GM23248 (cell line): ENCODE results near the gene PTRH2.

Source experiments
- EZH2 ChIP-seq: fragments of 200-600 bp; sonication (generic); IDR thresholded peaks from 2 replicates; pipeline ENCODE4 v1.6.1; 2018; ENCODE audit warnings: antibody characterized with exemption, mild to moderate bottlenecking; ENCODE audit not compliant: insufficient read depth, poor library complexity, severe bottlenecking
- EZH2phosphoT487 ChIP-seq: fragments of 200-600 bp; sonication (generic); IDR thresholded peaks from 2 replicates; pipeline ENCODE4 v1.6.1; 2018; ENCODE audit warnings: antibody characterized with exemption, moderate library complexity, mild to moderate bottlenecking, low read depth; ENCODE audit not compliant: insufficient read depth

- no peak for TF ChIP-seq EZH2
- no peak for TF ChIP-seq EZH2phosphoT487
Measured at GRCh38 chr17:59752922-59753321, 45.7 kb upstream of the PTRH2 start.
